ENCODE data around the gene FLNB. TPM values are rescaled to one million over a fixed set of nuclear protein-coding genes. Genes with fewer than 3 reads are reported as not detected.

Gene FLNB
- total and polyA plus RNA-seq, 9 of the 15 experiments (the other 6 are each of a cell fraction or from before 2014, with no cell fraction given) = 9.4 to 48.1 (median 25.6) TPM

GRCh38 chr3:58112185-58112535 lies 103.9 kb downstream of the FLNB start:
- H3K27ac ChIP-seq (ENCODE audit: extremely low read depth, low read depth, low read length) = no peak overlapping the region
- TF ChIP-seq GTF2F1 (IDR thresholded peaks at IDR 0.05; ENCODE audit: low read depth, low read length) = no peak
- no peak for TF ChIP-seq TEAD4 (IDR thresholded peaks at IDR 0.05; ENCODE audit: low read length)
- no peak for TF ChIP-seq TEAD4 (CRISPR knock-in tag; IDR thresholded peaks at IDR 0.05; ENCODE audit: borderline replicate concordance)
- TF ChIP-seq KAT7 (CRISPR knock-in tag; IDR thresholded peaks at IDR 0.05; ENCODE audit: borderline replicate concordance) = no peak
- TF ChIP-seq CTBP1 (IDR thresholded peaks at IDR 0.05; ENCODE audit: borderline replicate concordance) = no peak
- no peak for TF ChIP-seq PKNOX1 (IDR thresholded peaks at IDR 0.05)
- no peak for TF ChIP-seq CUX1 (CRISPR knock-in tag; IDR thresholded peaks at IDR 0.05)
- TF ChIP-seq NFYB (IDR thresholded peaks at IDR 0.05; ENCODE audit: extremely low read depth, insufficient read length) = no peak
- no peak for TF ChIP-seq POLR2B (IDR thresholded peaks at IDR 0.05; ENCODE audit: low read depth, partially characterized antibody)
- no peak for TF ChIP-seq CLOCK (CRISPR knock-in tag; IDR thresholded peaks at IDR 0.05; ENCODE audit: borderline replicate concordance)
- TF ChIP-seq SUPT5H (IDR thresholded peaks at IDR 0.05) = no peak
- no peak for TF ChIP-seq ZNF324 (CRISPR knock-in tag; IDR thresholded peaks at IDR 0.05)
- TF ChIP-seq BMI1 (IDR thresholded peaks at IDR 0.05; ENCODE audit: low read length) = no peak
- no peak for TF ChIP-seq ZSCAN32 (CRISPR knock-in tag; IDR thresholded peaks at IDR 0.05)
- intact Hi-C loops (cut with micrococcal nuclease) = no loop called here

More at GRCh38 chr3:58112185-58112535, 103.9 kb downstream of the FLNB start:
- ChIA-PET CTCF (ENCODE audit: low intra/inter-chr PET ratio) (no interaction called here), POLR2A (interaction anchor here (0.6 kb wide), 2 partner anchors 275 to 353 kb away, joined by 3 read pairs; no protein-coding TSS in a partner anchor)
- H4K20me1 ChIP-seq (replicated peaks; ENCODE audit: control insufficient read depth, insufficient read depth, low read length) = no peaks in the 10 kb centered on the region
- no peak overlapping the region for H3K4me2 ChIP-seq (ENCODE audit: insufficient read depth, low read length)
- no peak overlapping the region for H3K4me3 ChIP-seq
- no peak for FAIRE-seq
- H3K9me3 ChIP-seq (replicated peaks; ENCODE audit: control insufficient read depth, insufficient read depth, low read depth, low read length) = no peaks in the 10 kb centered on the region
- no peaks in the 10 kb centered on the region for H3K9me1 ChIP-seq (ENCODE audit: control insufficient read depth, insufficient read depth, low read length)
- no peaks in the 10 kb centered on the region for H3K79me2 ChIP-seq (ENCODE audit: control insufficient read depth, insufficient read depth, low read length)
- DNase-seq (ENCODE audit: extremely low read depth in 1 of 4, low spot score in 3 of 4) = no peak
- no TSS peak for BruUV-seq (replicated peaks)
- H2AFZ ChIP-seq (ENCODE audit: low read depth, low read length) = no peak overlapping the region
- H3K4me1 ChIP-seq (replicated peaks in 1 of 2; ENCODE audit: control insufficient read depth in 2 of 2, insufficient read depth in 2 of 2, low read length in 2 of 2) = peaks cover 0 to 4% of the 10 kb centered on the region in 2 experiments; a peak in 3 of 5 replicates
- in situ Hi-C loops (cut with MboI) = no loop called here
- WGBS (ENCODE audit: insufficient coverage, low coverage, missing lambda C conversion rate) = 88% methylated on average over 5 of the region's 6 CpGs
- no peak overlapping the region for H3K9ac ChIP-seq (ENCODE audit: insufficient read depth in 1 of 2, low read depth in 2 of 2, low read length in 2 of 2)
- no peak for ATAC-seq
- H3K36me3 ChIP-seq (ENCODE audit: control insufficient read depth, insufficient read depth, low read length) = peaks cover 51% of the 10 kb centered on the region; the same call in 2 of the 3 replicates
- no peaks in the 10 kb centered on the region for H3K27me3 ChIP-seq (ENCODE audit: control insufficient read depth in 2 of 2, insufficient read depth in 2 of 2, low read length in 2 of 2)

All from K562 (cell line).